MM.1S (cell line): Measurements from ENCODE around the gene ZFAND6.

ENCODE experiments used
- DNase-seq: peaks from one replicate; pipeline ENCODE4 v3.0.0-alpha.2; 2015
- H2AFZ ChIP-seq: fragments of 300-600 bp; sonication (generic); 2 replicates; pipeline ENCODE4 v1.6.0; 2016; ENCODE audit warnings: antibody characterized with exemption, low read length
- H3F3A ChIP-seq: fragments of 300-600 bp; sonication (generic); 2 replicates; pipeline ENCODE4 v1.6.1; 2016; ENCODE audit warnings: mild to moderate bottlenecking, antibody characterized with exemption, low read length, moderate library complexity, mixed read lengths; ENCODE audit not compliant: insufficient read depth
- H3K27ac ChIP-seq: fragments of 300-600 bp; sonication (generic); 2 replicates; pipeline ENCODE4 v1.5.1; 2016; ENCODE audit warnings: mild to moderate bottlenecking, low read length
- H3K27me3 ChIP-seq: fragments of 300-600 bp; sonication (generic); replicated peaks from 2 replicates; pipeline ENCODE4 v1.6.0; 2016; ENCODE audit warnings: low read length; ENCODE audit not compliant: insufficient read depth
- H3K36me3 ChIP-seq: fragments of 300-600 bp; sonication (generic); replicated peaks from 2 replicates; pipeline ENCODE4 v1.6.1; 2016; ENCODE audit warnings: mild to moderate bottlenecking, low read length, mixed read lengths; ENCODE audit not compliant: insufficient read depth
- H3K4me1 ChIP-seq: fragments of 300-600 bp; sonication (generic); 2 replicates; pipeline ENCODE4 v1.6.1; 2016; ENCODE audit warnings: low read length, mixed read lengths
- H3K4me2 ChIP-seq: fragments of 300-600 bp; sonication (generic); 2 replicates; pipeline ENCODE4 v1.6.0; 2016; ENCODE audit warnings: low read depth, low read length
- H3K4me3 ChIP-seq: fragments of 300-600 bp; sonication (generic); 2 replicates; pipeline ENCODE4 v1.5.1; 2016; ENCODE audit warnings: low read length, mixed read lengths
- H3K79me2 ChIP-seq: fragments of 300-600 bp; sonication (generic); 2 replicates; pipeline ENCODE4 v1.6.1; 2016; ENCODE audit warnings: mixed run types, low read length, mixed read lengths
- H3K9ac ChIP-seq: fragments of 300-600 bp; sonication (generic); 2 replicates; pipeline ENCODE4 v1.6.1; 2016; ENCODE audit warnings: low read length, mixed read lengths
- H3K9me2 ChIP-seq: fragments of 300-600 bp; sonication (generic); replicated peaks from 2 replicates; pipeline ENCODE4 v1.6.1; 2016; ENCODE audit warnings: mild to moderate bottlenecking, low read length, mixed read lengths; ENCODE audit not compliant: insufficient read depth
- H3K9me3 ChIP-seq: fragments of 300-600 bp; sonication (generic); replicated peaks from 2 replicates; pipeline ENCODE4 v1.6.1; 2016; ENCODE audit warnings: mild to moderate bottlenecking, low read length, mixed read lengths; ENCODE audit not compliant: insufficient read depth
- H4K20me1 ChIP-seq: fragments of 300-600 bp; sonication (generic); 2 replicates; pipeline ENCODE4 v1.6.1; 2016; ENCODE audit warnings: mild to moderate bottlenecking, low read length, moderate library complexity, mixed read lengths; ENCODE audit not compliant: insufficient read depth
- CTCF ChIP-seq: fragments of 300-600 bp; sonication (generic); IDR thresholded peaks from 2 replicates; pipeline ENCODE4 v1.5.1; 2016; ENCODE audit warnings: antibody characterized with exemption, low read length, mixed read lengths
- EZH2 ChIP-seq: fragments of 300-600 bp; sonication (generic); optimal IDR thresholded peaks from 2 replicates; pipeline ENCODE3; 2017; ENCODE audit warnings: low read depth, mild to moderate bottlenecking, antibody characterized with exemption, low read length, mixed read lengths
- EZH2phosphoT487 ChIP-seq: fragments of 300-600 bp; sonication (generic); IDR thresholded peaks from 2 replicates; pipeline ENCODE4 v1.6.1; 2018; ENCODE audit warnings: antibody characterized with exemption, low read length

The ZFAND6 gene

GRCh38 chr15:80177156-80177555 is 117.7 kb downstream of the ZFAND6 start:
- no peak overlapping the region for H3K4me3 ChIP-seq
- H3K79me2 ChIP-seq = no peaks in the 10 kb centered on the region
- TF ChIP-seq EZH2phosphoT487 (no peak), EZH2 (no peak), CTCF (no peak)
- no peak overlapping the region for H3K4me2 ChIP-seq
- no peaks in the 10 kb centered on the region for H4K20me1 ChIP-seq
- H3K9ac ChIP-seq = no peak overlapping the region
- H3K27ac ChIP-seq = no peak overlapping the region
- peaks cover 2% of the 10 kb centered on the region; the same call in 1 of the 2 replicates for H3K36me3 ChIP-seq
- H3K4me1 ChIP-seq = no peaks in the 10 kb centered on the region
- H3F3A ChIP-seq = no peaks in the 10 kb centered on the region
- no peaks in the 10 kb centered on the region for H3K27me3 ChIP-seq
- no peak overlapping the region for H2AFZ ChIP-seq
- no peaks in the 10 kb centered on the region for H3K9me2 ChIP-seq
- DNase-seq = no peak
- no peaks in the 10 kb centered on the region for H3K9me3 ChIP-seq

- H3K27ac ChIP-seq = no peak overlapping the region
- no peak overlapping the region for H3K4me3 ChIP-seq
- no peaks in the 10 kb centered on the region for H4K20me1 ChIP-seq
- H3K4me2 ChIP-seq = no peak overlapping the region
- peaks cover 2% of the 10 kb centered on the region; the same call in 1 of the 2 replicates for H3K36me3 ChIP-seq
- TF ChIP-seq CTCF = no peak
- TF ChIP-seq EZH2 = no peak
- no peak for TF ChIP-seq EZH2phosphoT487
- H3K9me3 ChIP-seq = no peaks in the 10 kb centered on the region
- H3K27me3 ChIP-seq = no peaks in the 10 kb centered on the region
- no peaks in the 10 kb centered on the region for H3K9me2 ChIP-seq
- H2AFZ ChIP-seq = no peak overlapping the region
- DNase-seq = no peak
- no peaks in the 10 kb centered on the region for H3F3A ChIP-seq
- no peak overlapping the region for H3K9ac ChIP-seq
- no peaks in the 10 kb centered on the region for H3K79me2 ChIP-seq
- no peaks in the 10 kb centered on the region for H3K4me1 ChIP-seq
Observed at GRCh38 chr15:80179025-80179759, 119.7 kb downstream of the ZFAND6 start.

GRCh38 chr15:80179935-80180334 is 120.5 kb downstream of the ZFAND6 start:
- H3K4me1 ChIP-seq = no peaks in the 10 kb centered on the region
- no peak for DNase-seq
- H3K27ac ChIP-seq = no peak overlapping the region
- H2AFZ ChIP-seq = no peak overlapping the region
- H3K4me2 ChIP-seq = no peak overlapping the region
- no peaks in the 10 kb centered on the region for H3K79me2 ChIP-seq
- H3K9ac ChIP-seq = no peak overlapping the region
- H4K20me1 ChIP-seq = no peaks in the 10 kb centered on the region
- no peaks in the 10 kb centered on the region for H3K27me3 ChIP-seq
- no peaks in the 10 kb centered on the region for H3K9me2 ChIP-seq
- TF ChIP-seq EZH2 = no peak
- no peak for TF ChIP-seq EZH2phosphoT487
- peaks cover 2% of the 10 kb centered on the region; the same call in 1 of the 2 replicates for H3K36me3 ChIP-seq
- no peak overlapping the region for H3K4me3 ChIP-seq
- H3K9me3 ChIP-seq = no peaks in the 10 kb centered on the region
- H3F3A ChIP-seq = no peaks in the 10 kb centered on the region

GRCh38 chr15:80180468-80180867 is 121.0 kb downstream of the ZFAND6 start:
- Histone ChIP-seq H3K4me1 (no peaks in the 10 kb centered on the region), H3K27ac (no peak overlapping the region), H3K79me2 (no peaks in the 10 kb centered on the region), H3K9ac (no peak overlapping the region), H3K9me2 (no peaks in the 10 kb centered on the region), H2AFZ (no peak overlapping the region), H3K9me3 (no peaks in the 10 kb centered on the region), H3K4me2 (no peak overlapping the region), H3K4me3 (no peak overlapping the region), H3K27me3 (no peaks in the 10 kb centered on the region), H3F3A (no peaks in the 10 kb centered on the region), H3K36me3 (peaks cover 2% of the 10 kb centered on the region; the same call in 1 of the 2 replicates), H4K20me1 (no peaks in the 10 kb centered on the region)
- DNase-seq = no peak
- TF ChIP-seq CTCF (no peak), EZH2phosphoT487 (no peak), EZH2 (no peak)
